GM18907 (cell line): Measurements from ENCODE around the gene SCD.
"Not testable (repeated sequence)": the region's sequence is repeated elsewhere in the genome, so short reads cannot be mapped to it uniquely, and the experiment has no call there.

Experiments
- ATAC-seq: cut with Tn5 transposase; IDR thresholded peaks from one replicate; pipeline ENCODE4 v1.9.1; 2021; ENCODE audit warnings: mild to moderate bottlenecking, moderate library complexity; ENCODE audit not compliant: unreplicated experiment

SCD gene

DNA sequence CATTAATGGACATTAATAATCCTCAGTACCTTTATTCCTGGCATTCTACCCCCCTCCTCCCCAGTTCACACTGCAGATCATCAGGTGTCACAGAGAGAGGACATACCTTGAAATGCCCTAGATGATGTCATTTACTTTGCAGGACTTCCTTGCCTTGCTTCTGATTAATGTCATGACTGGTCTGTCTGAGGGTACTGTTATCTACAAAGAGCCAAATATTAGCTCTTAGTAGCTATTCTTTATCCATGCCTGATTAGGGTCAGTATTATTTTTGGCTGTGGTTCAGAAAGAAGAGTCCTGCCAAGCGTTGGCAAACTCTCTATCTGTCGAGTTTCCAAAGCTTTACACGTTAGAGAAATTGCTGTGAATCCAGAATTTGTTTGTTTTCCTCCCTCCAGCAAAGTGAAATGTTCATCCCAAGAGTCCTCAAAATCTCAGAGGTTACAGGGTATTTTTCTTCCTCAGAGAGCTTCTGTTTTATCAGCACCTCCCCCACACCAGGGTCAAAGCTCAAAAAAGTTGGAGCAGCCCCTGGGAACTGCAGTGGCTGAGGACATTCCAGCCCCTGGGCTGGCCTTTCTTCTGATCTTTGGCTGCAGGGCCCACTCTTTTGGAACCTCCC lies 12.6 kb downstream of the SCD start:
- ATAC-seq = no peak

- ATAC-seq = no peak
Measured at GRCh38 chr10:100360234-100360633, 13.2 kb downstream of the SCD start.

DNA sequence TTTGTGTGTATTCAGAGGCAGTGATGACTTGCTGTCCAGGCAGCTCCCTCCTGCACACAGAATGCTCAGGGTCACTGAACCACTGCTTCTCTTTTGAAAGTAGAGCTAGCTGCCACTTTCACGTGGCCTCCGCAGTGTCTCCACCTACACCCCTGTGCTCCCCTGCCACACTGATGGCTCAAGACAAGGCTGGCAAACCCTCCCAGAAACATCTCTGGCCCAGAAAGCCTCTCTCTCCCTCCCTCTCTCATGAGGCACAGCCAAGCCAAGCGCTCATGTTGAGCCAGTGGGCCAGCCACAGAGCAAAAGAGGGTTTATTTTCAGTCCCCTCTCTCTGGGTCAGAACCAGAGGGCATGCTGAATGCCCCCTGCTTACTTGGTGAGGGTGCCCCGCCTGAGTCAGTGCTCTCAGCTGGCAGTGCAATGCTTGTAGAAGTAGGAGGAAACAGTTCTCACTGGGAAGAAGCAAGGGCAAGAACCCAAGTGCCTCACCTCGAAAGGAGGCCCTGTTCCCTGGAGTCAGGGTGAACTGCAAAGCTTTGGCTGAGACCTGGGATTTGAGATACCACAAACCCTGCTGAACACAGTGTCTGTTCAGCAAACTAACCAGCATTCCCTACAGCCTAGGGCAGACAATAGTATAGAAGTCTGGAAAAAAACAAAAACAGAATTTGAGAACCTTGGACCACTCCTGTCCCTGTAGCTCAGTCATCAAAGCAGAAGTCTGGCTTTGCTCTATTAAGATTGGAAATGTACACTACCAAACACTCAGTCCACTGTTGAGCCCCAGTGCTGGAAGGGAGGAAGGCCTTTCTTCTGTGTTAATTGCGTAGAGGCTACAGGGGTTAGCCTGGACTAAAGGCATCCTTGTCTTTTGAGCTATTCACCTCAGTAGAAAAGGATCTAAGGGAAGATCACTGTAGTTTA lies 15.8 kb downstream of the SCD start:
- no peak for ATAC-seq

DNA sequence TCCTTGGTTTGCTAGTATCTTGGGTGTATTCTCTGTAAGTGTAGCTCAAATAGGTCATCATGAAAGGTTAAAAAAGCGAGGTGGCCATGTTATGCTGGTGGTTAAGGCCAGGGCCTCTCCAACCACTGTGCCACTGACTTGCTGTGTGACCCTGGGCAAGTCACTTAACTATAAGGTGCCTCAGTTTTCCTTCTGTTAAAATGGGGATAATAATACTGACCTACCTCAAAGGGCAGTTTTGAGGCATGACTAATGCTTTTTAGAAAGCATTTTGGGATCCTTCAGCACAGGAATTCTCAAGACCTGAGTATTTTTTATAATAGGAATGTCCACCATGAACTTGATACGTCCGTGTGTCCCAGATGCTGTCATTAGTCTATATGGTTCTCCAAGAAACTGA lies 17.1 kb downstream of the SCD start:
- ATAC-seq = no peak

DNA sequence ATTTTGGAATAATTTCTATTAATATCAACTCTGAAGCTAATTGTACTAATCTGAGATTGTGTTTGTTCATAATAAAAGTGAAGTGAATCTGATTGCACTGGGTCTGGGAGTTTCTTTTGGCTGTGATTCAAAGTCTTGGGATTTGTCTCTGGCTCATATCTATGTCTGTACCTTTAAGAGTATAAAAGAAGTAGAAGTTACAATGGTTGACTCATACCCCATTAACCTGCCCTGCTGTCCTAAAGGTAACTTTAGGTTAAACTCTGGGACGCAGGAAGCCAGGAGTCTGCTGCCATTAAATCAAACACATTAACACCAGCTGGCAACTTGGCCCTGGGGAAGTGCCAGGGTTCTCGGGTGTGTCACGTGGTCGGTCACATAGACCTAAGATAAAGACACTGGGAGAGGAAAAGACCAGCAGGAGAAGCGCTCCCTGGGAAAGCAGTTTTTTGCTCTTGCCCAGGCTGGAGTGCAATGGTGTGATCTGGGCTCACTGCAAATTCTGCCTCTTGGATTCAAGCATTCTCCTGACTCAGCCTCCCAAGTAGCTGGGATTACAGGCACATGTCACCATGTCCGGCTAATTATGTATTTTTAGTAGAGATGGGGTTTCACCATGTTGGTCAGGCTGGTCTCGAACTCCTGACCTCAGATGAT lies 17.8 kb downstream of the SCD start:
- no peak for ATAC-seq

DNA sequence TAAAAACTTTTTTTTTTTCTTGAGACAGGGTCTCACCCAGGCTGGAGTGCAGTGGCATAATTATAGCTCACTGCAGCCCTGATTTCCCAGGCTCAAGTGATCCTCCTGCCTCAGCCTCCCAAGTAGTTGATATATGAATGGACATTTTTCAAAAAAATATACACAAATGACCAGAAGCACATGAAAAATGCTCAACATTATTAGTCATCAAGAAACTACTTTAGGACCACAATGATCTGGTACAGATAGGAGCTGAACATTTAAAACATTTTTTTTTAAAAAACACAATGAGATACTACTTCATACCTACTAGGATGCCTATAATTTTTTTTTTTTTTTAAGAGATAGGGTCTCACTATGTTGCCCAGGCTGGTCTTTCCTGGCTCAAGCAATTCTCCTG lies 21.7 kb downstream of the SCD start:
- ATAC-seq = no peak

- no peak for ATAC-seq
Measured at GRCh38 chr10:100370714-100371481, 23.9 kb downstream of the SCD start.

- no peak for ATAC-seq
Measured at GRCh38 chr10:100371482-100372027, 24.5 kb downstream of the SCD start.

- ATAC-seq = no peak
Measured at GRCh38 chr10:100372415-100373297, 25.6 kb downstream of the SCD start.

DNA sequence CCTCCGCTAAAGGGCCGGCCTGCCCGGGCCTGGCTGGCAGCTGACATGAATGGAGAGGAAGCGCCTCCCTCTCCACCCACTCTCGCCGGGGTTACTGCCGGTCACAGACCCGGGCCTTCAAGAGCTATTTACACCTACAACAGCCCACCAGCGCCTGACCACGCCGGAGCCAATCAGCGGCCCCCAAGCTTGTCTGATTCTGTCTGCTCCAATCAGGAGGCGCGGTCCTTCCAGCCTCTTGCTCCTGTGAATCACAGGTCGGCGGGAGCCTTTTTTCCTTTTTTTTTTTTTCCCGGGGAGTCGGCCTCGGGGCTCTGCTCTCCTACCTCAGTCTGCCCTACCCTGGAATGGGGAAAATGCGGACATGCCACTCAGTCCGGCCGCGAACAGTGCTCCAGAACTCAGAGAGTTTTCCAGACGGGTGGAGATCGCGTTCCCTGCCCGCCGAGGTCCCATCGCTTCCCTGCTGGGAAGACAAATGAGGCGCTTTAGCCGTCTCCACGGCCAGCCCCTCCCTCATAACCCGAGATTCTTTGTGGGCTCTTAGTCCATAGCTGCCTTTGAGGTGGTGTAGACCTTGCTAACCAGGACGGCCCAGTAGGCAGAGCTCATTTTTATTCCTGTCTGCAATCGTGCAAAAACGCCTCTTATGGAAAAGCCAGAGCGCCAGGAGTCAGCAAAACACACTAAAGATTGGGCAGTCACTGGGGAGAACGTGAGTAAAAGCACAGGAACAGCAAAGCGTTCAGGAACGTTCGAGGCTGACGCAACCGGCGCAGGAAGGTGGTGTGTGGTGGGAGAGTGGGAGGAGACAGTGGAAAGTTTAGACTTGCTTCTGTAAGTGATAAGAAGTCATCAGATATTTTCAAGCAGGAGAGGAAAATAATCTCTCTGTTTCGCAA lies 26.5 kb downstream of the SCD start:
- peak; percentile 95 for ATAC-seq

GRCh38 chr10:100374200-100374655 lies 27.2 kb downstream of the SCD start:
- ATAC-seq = no peak

DNA sequence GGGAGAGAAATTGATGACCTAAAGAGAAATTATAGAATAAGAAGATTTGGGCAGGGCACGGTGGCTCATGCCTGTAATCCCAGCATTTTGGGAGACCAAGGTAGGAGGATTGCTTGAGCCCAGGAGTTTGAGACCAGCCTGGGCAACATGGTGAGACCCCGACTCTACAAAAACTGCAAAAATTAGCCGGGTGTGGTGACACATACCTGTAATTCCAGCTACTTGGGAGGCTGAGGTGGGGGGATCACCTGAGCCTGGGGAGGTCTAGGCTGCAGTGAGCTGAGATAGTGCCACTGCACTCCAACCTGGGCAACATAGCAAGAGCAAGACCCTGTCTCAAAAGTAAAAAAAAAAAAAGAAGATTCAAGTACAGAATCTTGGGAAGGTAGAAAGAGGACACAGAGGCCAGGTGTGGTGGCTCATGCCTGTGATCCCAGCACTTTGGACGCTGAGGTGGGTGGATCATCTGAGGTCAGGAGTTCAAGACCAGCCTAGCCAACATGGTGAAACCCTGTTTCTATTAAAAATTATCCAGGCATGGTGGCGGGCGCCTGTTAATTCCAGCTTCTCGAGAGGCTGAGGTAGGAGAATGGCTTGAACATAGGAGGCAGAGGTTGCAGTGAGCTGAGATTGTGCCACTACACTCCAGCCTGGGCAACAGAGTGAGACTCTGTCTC lies 27.8 kb downstream of the SCD start:
- ATAC-seq = not testable (repeated sequence)

- ATAC-seq = not testable (repeated sequence)
Measured at GRCh38 chr10:100376656-100377055, 29.6 kb downstream of the SCD start.

GRCh38 chr10:100377830-100378229 lies 30.8 kb downstream of the SCD start:
- no peak for ATAC-seq

DNA sequence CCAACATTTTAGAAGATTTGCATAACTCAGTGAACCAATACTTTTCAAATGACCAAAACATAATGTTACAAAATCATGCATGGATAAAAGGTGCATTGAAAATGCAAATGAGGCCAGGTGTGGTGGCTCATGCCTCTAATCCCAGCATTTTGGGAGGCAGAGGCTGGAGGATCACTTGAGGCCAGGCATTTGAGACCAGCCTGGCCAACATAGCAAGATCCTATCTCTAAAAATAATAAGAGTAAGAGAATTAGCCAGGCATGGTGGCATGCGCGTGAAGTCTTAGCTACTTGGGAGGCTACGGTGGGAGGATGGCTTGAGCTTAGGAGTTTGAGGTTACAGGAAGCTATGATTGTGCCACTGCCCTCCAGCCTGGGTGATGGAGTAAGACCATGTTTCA lies 33.4 kb downstream of the SCD start:
- no peak for ATAC-seq

GRCh38 chr10:100382553-100382952 lies 35.5 kb downstream of the SCD start:
- no peak for ATAC-seq

GRCh38 chr10:100383251-100383650 lies 36.2 kb downstream of the SCD start:
- no peak for ATAC-seq
